Measurements from ENCODE around the gene FAP. TPM values are rescaled to one million over a fixed set of nuclear protein-coding genes. Genes with fewer than 3 reads are reported as not detected.

The FAP gene
- total RNA-seq, 2 donors from 2014 or later: 2.3 to 4.2 TPM

- intact Hi-C loops (cut with DNase I): no loop called here
- no peaks in the 10 kb centered on the region for H3K36me3 ChIP-seq (replicated peaks in 1 of 2; ENCODE audit: insufficient read depth in 1 of 2, low read depth in 2 of 2)
- no peak overlapping the region for H3K4me3 ChIP-seq
- H3K4me1 ChIP-seq: no peaks in the 10 kb centered on the region
- no peaks in the 10 kb centered on the region for H3K9me3 ChIP-seq
- H3K27ac ChIP-seq: no peak overlapping the region
- TF ChIP-seq POLR2A (IDR thresholded peaks at IDR 0.05) (no peak), CTCF (IDR thresholded peaks at IDR 0.05) (no peak)
- no peaks in the 10 kb centered on the region for H3K27me3 ChIP-seq
- ATAC-seq: no peak
- DNase-seq: no peak
Measured at GRCh38 chr2:162166174-162166573, 77.1 kb downstream of the FAP start.

- Histone ChIP-seq H3K9me3 (no peaks in the 10 kb centered on the region), H3K36me3 (replicated peaks in 1 of 2; ENCODE audit: insufficient read depth in 1 of 2, low read depth in 2 of 2) (no peaks in the 10 kb centered on the region), H3K4me1 (no peaks in the 10 kb centered on the region), H3K27ac (no peak overlapping the region), H3K27me3 (no peaks in the 10 kb centered on the region), H3K4me3 (no peak overlapping the region)
- ATAC-seq: no peak
- WGBS, 2 donors: 68 to 75% methylated on average over 2 of the region's 2 CpGs
- no peak for DNase-seq
- no peak for TF ChIP-seq POLR2A (IDR thresholded peaks at IDR 0.05)
- no peak for TF ChIP-seq CTCF (IDR thresholded peaks at IDR 0.05)
- intact Hi-C loops (cut with DNase I): no loop called here
Measured at GRCh38 chr2:162164802-162165201, 78.4 kb downstream of the FAP start.

- 67 to 69% methylated on average over 6 of the region's 6 CpGs for WGBS, 2 donors
- TF ChIP-seq POLR2A (IDR thresholded peaks at IDR 0.05): no peak
- TF ChIP-seq CTCF (IDR thresholded peaks at IDR 0.05): no peak
- DNase-seq: no peak
Measured at GRCh38 chr2:162159446-162159845, 83.8 kb downstream of the FAP start.

GRCh38 chr2:162156149-162156548, 87.1 kb downstream of the FAP start:
- 63 to 65% methylated on average over 3 of the region's 3 CpGs for WGBS, 2 donors
- Histone ChIP-seq H3K9me3 (no peaks in the 10 kb centered on the region), H3K27ac (no peak overlapping the region), H3K36me3 (replicated peaks in 1 of 2; ENCODE audit: insufficient read depth in 1 of 2, low read depth in 2 of 2) (no peaks in the 10 kb centered on the region), H3K4me1 (no peaks in the 10 kb centered on the region), H3K4me3 (no peak overlapping the region), H3K27me3 (no peaks in the 10 kb centered on the region)
- TF ChIP-seq CTCF (IDR thresholded peaks at IDR 0.05) (no peak), POLR2A (IDR thresholded peaks at IDR 0.05) (no peak)
- ATAC-seq: no peak
- no peak for DNase-seq
- intact Hi-C loops (cut with DNase I): no loop called here

More at GRCh38 chr2:162159446-162159845, 83.8 kb downstream of the FAP start:
- intact Hi-C loops (cut with DNase I): no loop called here
- no peaks in the 10 kb centered on the region for H3K4me1 ChIP-seq
- no peak overlapping the region for H3K4me3 ChIP-seq
- no peaks in the 10 kb centered on the region for H3K27me3 ChIP-seq
- no peak overlapping the region for H3K27ac ChIP-seq
- H3K36me3 ChIP-seq (replicated peaks in 1 of 2; ENCODE audit: insufficient read depth in 1 of 2, low read depth in 2 of 2): no peaks in the 10 kb centered on the region
- no peak for ATAC-seq
- no peaks in the 10 kb centered on the region for H3K9me3 ChIP-seq

GRCh38 chr2:162155093-162155492, 88.2 kb downstream of the FAP start:
- H3K36me3 ChIP-seq (replicated peaks in 1 of 2; ENCODE audit: insufficient read depth in 1 of 2, low read depth in 2 of 2): no peaks in the 10 kb centered on the region
- WGBS, 2 donors: 62 to 63% methylated on average over 3 of the region's 3 CpGs
- H3K4me1 ChIP-seq: no peaks in the 10 kb centered on the region
- DNase-seq (no peak), ATAC-seq (no peak)
- intact Hi-C loops (cut with DNase I): no loop called here
- H3K27ac ChIP-seq: no peak overlapping the region
- no peaks in the 10 kb centered on the region for H3K27me3 ChIP-seq
- TF ChIP-seq CTCF (IDR thresholded peaks at IDR 0.05): no peak
- TF ChIP-seq POLR2A (IDR thresholded peaks at IDR 0.05): no peak
- H3K4me3 ChIP-seq: no peak overlapping the region
- no peaks in the 10 kb centered on the region for H3K9me3 ChIP-seq
